GM18909 (cell line): Measurements from ENCODE around the gene SHB.

Source experiments
- ATAC-seq: cut with Tn5 transposase; IDR thresholded peaks from one replicate; pipeline ENCODE4 v1.9.1; 2021; ENCODE audit warnings: mild to moderate bottlenecking; ENCODE audit not compliant: unreplicated experiment, poor library complexity

Gene SHB

GRCh38 chr9:38044706-38045105, 24.3 kb downstream of the SHB start:
- ATAC-seq, result no peak

- no peak for ATAC-seq
Measured at GRCh38 chr9:38043931-38044623, 24.9 kb downstream of the SHB start.

DNA sequence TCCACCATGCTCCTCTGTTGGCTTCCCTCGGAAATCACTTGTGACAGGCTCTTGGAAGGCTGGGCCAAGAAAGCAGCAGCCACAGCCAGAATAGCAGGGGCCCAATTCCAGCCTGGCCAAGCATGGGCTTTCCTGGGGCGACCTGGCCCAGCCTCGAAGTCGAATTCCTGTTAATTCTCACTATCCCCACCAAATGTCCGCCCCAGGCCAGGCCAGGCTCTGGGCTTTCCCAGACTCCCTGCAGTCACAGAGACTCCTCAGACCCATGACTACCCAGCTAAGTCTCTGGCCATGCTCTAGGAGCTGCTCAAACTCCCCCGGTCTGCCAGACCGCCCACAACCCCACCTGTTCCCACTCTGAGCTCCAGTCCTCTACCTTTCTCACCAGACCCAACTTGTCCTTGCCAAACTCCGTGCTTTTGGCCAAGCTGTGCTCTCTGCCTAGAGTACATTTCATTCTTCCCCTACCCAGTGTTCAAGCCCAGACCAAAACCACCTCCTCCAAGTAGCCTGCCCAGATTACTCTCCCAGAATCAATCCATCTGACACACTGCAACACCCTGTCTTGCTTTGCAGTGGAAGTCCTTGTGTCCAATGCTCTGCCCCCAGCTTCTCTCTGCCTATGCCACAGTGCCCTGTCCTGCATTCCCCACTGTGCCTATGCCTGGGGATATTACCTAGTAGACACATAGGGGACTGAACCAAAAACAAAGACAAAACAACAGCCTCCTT, 26.2 kb downstream of the SHB start:
- no peak for ATAC-seq

DNA sequence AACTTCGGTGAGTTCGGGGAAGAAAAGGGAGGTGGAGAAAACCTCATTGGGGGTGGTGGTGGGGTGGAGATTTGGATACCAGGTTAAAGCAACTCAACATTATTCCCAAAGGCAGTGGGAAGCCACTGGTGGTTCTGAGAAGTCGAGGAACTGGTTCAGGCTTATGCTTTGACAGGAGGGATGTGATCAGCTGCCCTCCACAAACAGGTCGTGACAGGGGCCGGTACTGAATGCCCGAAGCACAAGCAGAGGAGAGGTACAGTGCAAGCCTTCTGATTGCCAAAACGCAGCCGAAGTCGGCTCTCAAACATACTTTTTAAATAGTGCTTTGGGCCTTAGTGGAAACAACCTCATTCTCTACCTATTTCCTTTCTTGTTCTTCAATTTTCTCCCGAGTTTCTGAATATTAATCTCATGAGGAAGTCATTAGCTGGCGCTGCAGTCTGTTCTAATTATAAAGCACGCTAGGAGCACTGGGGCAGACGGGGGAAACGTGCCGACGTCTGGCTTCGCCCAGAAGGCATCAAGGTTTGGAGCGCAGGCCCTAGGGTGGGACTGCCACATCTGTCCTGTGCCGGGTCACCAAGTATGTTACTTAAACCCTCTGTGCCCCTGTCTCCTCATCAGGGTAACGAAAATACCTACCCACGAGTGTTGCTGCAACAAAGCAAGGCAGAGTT, 27.3 kb downstream of the SHB start:
- ATAC-seq, result no peak

DNA sequence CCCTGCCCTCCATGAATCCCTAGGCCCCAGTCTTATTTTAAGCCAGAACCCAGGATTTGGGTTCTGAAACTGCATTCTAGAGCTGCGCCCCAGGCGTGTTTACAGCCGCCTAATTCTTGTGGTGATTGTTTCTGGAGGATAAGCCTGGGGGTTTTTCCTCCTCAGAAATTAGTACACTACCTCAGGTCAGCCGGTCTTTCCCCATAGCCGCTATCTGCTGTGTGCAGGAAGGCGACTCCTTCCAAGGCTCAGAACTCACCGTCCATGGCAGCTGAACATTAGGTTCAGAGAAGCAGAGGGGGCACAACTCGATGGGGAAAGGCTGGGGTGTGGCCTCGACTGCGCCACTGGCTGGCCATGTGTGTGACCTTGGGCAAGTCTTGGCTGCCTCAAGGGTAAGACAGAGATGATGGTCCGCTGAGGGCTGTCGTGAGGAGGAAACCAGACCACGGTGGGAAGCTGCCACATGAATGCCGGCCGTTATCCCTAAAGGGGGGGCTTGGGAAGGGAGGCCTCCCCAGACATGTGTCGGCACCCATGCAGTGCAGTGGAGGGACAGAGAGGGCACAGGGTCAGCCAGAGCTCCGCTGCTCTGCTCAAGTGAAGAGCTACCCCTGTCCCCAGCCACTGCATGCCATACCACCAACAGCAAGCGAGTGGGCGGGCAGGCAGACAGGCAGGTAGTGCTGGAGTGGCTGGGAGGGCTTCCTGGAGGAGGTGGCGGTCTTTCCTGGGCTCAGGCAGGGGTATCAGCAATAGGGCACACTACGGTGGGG, 28.9 kb downstream of the SHB start:
- no peak for ATAC-seq

GRCh38 chr9:38039090-38039906, 29.7 kb downstream of the SHB start:
- no peak for ATAC-seq

- ATAC-seq, result no peak
Measured at GRCh38 chr9:38038307-38039089, 30.5 kb downstream of the SHB start.

DNA sequence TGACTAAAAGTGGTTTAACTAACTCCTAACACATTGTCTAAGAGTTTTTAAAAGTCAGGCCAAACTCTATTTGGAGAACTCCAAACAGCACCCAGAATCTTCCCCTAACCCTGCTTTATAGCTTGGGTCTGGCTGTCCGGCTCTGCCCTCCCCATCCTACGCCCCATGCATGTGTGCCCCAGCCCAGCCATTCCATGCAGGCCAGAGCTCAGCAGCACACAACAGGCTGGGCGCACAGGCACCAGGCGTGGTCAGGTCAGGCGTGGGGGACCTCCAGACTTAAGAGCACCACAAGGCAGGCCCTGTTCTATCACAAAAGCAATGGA, 31.1 kb downstream of the SHB start:
- no peak for ATAC-seq

GRCh38 chr9:38036359-38037084, 32.5 kb downstream of the SHB start:
- ATAC-seq, result no peak

DNA sequence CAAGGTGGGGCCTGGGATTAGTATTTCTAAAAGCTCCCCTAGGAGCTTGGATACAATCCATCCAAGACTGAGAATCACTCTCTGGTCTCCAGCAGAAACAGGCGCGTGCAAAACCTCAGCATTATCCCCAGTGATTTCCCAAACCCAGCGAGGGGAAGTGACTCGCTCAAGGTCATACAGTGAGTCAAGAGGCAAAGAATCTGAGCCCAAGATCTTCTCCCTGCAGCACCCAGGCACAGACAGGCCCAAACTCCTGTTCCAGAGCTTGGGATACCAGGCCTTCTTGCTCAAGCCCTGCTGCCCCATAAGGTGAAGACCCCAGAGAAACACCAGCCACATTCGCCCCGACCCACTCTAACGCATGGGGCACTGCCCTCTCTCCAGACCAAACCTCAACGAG, 33.2 kb downstream of the SHB start:
- ATAC-seq, result no peak

- ATAC-seq, result no peak
Measured at GRCh38 chr9:38033941-38034340, 35.1 kb downstream of the SHB start.

DNA sequence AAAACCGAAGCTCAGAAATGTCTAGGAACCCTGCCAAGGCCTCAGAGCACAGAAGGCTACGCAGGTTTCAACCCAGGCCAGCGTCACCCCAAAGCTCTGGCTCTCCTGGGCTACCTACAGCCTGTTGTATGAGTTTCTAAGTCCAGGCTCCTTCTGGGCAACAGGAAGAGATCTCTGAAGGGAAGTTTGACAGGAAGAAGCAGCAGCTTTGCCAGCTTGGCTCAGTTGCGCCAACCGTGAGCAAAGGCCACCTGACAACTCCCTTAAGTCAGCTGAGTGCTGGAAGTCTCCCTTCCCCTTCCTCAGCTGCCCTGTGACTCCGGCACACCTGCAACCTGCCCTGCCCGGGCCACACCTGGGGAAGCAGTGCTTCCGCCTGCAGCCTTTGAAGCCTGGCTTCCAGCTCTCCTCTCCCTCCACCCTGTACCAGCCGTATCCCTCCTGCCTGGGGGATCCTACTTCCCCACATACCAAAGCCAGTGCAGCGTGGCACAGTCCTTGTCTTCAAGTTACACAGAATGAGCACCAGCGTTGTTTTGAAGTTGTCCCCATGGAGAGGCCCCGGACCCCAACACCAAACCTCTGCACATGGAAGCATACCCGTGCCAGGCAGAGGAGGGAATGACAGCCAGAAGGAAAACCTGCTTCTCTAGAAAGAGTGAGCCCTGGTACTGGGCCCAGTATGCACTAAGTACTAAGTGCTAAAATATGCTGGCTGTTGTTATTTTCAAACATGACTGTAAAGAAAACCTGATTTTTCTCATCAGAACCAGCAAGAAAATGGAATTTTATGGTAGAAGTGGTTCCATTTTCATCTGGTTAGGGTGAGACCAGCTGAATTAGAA, 36.5 kb downstream of the SHB start:
- no peak for ATAC-seq

- ATAC-seq, result no peak
Measured at GRCh38 chr9:38031594-38031993, 37.4 kb downstream of the SHB start.

- no peak for ATAC-seq
Measured at GRCh38 chr9:38030658-38031057, 38.4 kb downstream of the SHB start.

DNA sequence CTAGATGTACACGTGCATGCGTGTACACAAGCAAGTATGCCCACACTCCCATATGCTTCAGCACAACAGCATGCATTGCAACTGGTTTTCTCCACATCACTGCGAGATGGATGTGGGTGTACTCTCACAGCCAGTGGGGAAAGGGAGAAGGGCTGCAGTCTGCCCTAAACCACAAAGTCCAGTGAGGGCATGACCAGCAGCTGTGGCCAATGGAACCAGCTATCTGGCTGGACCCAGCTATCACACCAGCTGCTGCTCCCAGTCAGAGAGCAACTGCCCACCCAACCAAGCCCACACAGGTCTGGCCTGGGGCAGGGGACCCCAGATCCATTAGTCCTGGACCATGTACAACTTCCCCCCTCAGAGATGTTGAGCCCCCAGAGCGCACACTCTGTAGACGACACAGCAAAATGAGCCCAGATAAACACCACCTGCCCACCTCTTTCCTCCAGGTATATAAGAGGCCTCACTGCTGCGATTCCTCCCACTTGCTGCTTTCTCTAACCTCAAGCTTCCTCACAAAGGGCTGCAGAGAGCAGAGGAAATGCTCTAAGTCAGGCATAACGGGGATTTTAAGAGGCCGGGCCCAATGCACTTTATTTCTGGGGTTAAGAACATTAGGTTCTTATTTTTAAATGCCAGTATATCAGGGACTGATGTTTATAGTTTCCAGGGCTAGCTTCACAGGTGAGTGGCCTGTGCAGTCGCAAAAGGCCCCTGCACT, 39.0 kb downstream of the SHB start:
- no peak for ATAC-seq

GRCh38 chr9:38027714-38028113, 41.3 kb downstream of the SHB start:
- no peak for ATAC-seq

DNA sequence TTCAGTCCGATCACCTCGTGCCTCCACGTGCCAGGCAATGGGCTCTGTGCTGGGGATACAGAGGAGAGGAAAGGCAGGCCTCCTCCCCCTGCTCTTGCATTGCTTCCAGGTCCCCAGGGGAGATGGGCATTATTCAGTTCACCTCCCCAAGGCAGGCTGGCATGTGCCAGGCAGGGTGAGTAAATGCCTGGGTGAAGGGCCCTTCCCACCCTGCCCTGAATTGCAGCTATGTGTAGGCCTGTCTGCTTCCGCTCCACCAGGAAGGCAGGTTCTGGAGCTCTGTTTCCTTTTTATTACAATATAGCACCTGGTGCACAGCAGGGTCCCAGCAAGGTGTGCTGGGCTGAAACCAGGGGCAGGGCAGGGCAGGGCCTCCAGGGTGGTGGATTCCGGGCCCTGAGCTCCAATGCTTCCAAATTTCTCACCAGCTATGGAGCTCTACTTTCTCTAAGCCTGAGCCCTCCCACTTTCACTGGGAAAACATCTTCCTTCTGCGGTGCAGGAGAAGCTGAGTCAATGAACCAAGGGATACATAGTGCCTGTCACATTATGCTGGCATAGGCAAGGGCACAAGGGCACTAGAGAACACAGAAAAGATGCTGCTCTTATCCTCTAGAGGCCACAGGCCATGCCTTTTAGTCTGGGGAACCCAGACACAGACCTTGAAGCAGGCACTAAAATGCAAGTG, 42.0 kb downstream of the SHB start:
- no peak for ATAC-seq
